Adipocyte (in vitro differentiated cells): ENCODE results near the gene NAA10.

Experiments used
- DNase-seq: peaks from one replicate; pipeline ENCODE4 v3.0.0-alpha.2; 2015; ENCODE audit warnings: low read depth
- H3K27me3 ChIP-seq: replicated peaks from 2 replicates; pipeline ENCODE4 v1.7.0; 2013; ENCODE audit warnings: mild to moderate bottlenecking, low read length, moderate library complexity; ENCODE audit not compliant: control insufficient read depth, insufficient read depth
- H3K36me3 ChIP-seq: 2 replicates; pipeline ENCODE4 v1.7.0; 2013; ENCODE audit warnings: low read length, mild to moderate bottlenecking, moderate library complexity; ENCODE audit not compliant: control insufficient read depth, insufficient read depth, severe bottlenecking
- H3K4me1 ChIP-seq: 2 replicates; pipeline ENCODE4 v1.7.0; 2013; ENCODE audit warnings: mild to moderate bottlenecking, low read length, moderate library complexity; ENCODE audit not compliant: control insufficient read depth, insufficient read depth
- H3K4me3 ChIP-seq: 2 replicates; pipeline ENCODE4 v1.7.0; 2013; ENCODE audit warnings: mild to moderate bottlenecking, low read length, moderate library complexity
- H3K9ac ChIP-seq: 2 replicates; pipeline ENCODE4 v1.7.0; 2013; ENCODE audit warnings: mild to moderate bottlenecking, low read length, moderate library complexity
- H3K9me3 ChIP-seq: 2 replicates; pipeline ENCODE4 v1.7.0; 2013; ENCODE audit warnings: mild to moderate bottlenecking, low read length, moderate library complexity; ENCODE audit not compliant: control insufficient read depth

The NAA10 gene

GRCh38 chrX:153954558-153955227 is 19.9 kb upstream of the NAA10 start:
- Histone ChIP-seq H3K4me3 (no peak overlapping the region), H3K36me3 (peaks cover 97% of the 10 kb centered on the region), H3K4me1 (no peaks in the 10 kb centered on the region), H3K9me3 (no peaks in the 10 kb centered on the region), H3K9ac (no peak overlapping the region), H3K27me3 (no peaks in the 10 kb centered on the region)
- DNase-seq: no peak

DNA sequence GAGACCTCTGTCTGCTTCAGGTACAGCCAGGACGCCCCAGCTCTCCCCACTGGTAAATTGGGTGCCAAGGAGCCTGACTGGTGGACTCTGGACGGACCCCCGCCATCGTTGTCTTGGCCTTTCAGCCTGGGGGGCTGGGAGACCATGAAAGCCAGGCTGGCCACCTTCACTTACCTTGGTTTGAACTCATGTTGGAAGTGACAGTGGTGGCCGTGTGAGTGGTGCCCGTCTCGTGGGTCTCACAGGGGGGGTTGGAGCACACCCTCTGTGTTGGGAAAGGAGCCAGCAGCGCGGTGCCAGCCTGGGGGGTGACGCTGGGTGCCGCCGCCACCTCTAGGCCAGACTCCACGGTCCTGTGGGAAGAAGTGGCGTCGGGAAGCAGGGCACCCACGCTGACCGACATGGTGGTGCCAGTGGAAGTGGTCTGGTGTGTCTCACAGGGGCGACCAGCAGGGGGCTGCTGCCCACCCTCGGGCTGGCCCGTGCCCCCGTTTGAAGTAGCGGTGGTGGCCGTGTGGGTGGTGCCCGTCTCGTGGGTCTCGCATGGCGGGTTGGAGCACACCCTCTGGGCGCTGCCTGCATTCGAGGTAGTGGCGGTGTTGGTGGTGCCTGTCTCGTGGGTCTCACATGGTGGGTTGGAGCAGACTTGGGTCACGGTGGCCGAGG is 19.2 kb upstream of the NAA10 start:
- no peaks in the 10 kb centered on the region for H3K4me1 ChIP-seq
- no peaks in the 10 kb centered on the region for H3K9me3 ChIP-seq
- H3K36me3 ChIP-seq: peaks cover 95% of the 10 kb centered on the region
- H3K4me3 ChIP-seq: no peak overlapping the region
- DNase-seq: no peak
- H3K9ac ChIP-seq: no peak overlapping the region
- no peaks in the 10 kb centered on the region for H3K27me3 ChIP-seq

GRCh38 chrX:153953342-153953830 is 18.5 kb upstream of the NAA10 start:
- H3K4me3 ChIP-seq: no peak overlapping the region

GRCh38 chrX:153952373-153953026 is 17.7 kb upstream of the NAA10 start:
- no peak for DNase-seq
- H3K9ac ChIP-seq: no peak overlapping the region
- H3K4me3 ChIP-seq: no peak overlapping the region
- no peaks in the 10 kb centered on the region for H3K4me1 ChIP-seq
- H3K9me3 ChIP-seq: no peaks in the 10 kb centered on the region
- H3K36me3 ChIP-seq: peaks cover 94% of the 10 kb centered on the region
- no peaks in the 10 kb centered on the region for H3K27me3 ChIP-seq

More at GRCh38 chrX:153953342-153953830, 18.5 kb upstream of the NAA10 start:
- H3K27me3 ChIP-seq: no peaks in the 10 kb centered on the region
- peak; percentile 74 for DNase-seq
- no peaks in the 10 kb centered on the region for H3K4me1 ChIP-seq
- H3K9me3 ChIP-seq: no peaks in the 10 kb centered on the region
- H3K9ac ChIP-seq: no peak overlapping the region
- peaks cover 95% of the 10 kb centered on the region for H3K36me3 ChIP-seq

DNA sequence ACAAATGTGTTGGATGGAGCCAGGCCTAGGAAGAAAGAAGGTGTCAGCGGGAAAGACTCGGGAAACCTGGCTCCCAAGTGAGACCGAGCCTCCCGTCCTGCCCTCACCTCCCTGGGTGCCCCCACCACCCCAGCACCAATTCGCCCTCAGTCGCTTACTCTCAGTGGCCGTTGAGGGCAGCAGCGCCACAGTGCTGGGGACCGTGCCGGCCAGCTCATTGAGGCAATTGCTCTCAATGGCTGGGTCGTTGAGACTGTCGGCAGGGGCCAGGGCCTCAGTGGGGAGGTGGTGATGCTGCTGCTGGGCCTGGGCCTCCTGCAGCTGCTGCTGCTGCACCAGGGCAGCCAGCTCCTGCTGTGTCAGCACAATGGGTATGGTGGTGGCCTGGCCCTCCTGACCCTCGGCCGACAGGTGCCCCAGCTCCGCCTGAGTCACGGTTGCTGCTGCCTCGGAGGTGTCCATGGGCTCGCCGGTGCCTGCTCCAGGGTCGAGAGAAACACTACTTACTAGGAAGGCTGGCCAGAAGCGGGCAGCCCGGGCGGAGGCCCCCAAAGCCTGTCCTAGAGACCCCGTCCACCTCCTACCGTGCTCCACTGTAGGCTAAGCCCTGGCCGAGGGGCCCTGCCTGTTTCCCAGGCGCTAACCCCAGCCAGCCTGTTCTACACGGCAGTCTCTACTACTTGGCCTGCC is 17.0 kb upstream of the NAA10 start:
- DNase-seq: no peak
- Histone ChIP-seq H3K4me1 (no peaks in the 10 kb centered on the region), H3K9ac (no peak overlapping the region), H3K4me3 (no peak overlapping the region), H3K36me3 (peaks cover 87% of the 10 kb centered on the region), H3K27me3 (no peaks in the 10 kb centered on the region), H3K9me3 (no peaks in the 10 kb centered on the region)

DNA sequence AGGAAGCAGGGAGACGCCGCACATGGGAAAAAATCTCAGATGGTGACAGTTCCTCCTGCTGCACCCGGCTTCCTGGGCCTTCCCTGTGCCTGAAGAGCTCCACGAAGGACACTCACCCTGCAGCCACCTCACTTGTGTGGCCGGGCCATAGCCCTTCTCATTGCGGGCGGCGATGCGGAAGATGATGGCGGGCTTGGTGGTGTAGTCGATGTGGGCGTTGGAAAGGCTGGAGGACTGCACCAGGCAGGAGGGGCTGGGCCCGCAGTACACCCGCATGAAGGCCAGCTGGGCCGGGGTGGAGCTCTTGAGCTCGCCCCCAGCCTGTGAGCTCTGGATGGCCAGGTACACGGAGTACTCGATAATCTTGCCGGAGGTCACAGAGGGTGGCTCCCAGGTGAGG is 15.3 kb upstream of the NAA10 start:
- H3K9me3 ChIP-seq: no peaks in the 10 kb centered on the region
- H3K4me1 ChIP-seq: no peaks in the 10 kb centered on the region
- peaks cover 70% of the 10 kb centered on the region for H3K36me3 ChIP-seq
- H3K9ac ChIP-seq: no peak overlapping the region
- no peaks in the 10 kb centered on the region for H3K27me3 ChIP-seq
- H3K4me3 ChIP-seq: no peak overlapping the region
- DNase-seq: no peak

- no peak for DNase-seq
- H3K36me3 ChIP-seq: peaks cover 60% of the 10 kb centered on the region
These were observed 14.3 kb upstream of the NAA10 start for GRCh38 chrX:153948847-153949805.

GRCh38 chrX:153948002-153948466 is 13.2 kb upstream of the NAA10 start:
- no peak overlapping the region for H3K9ac ChIP-seq
- H3K36me3 ChIP-seq: peaks cover 53% of the 10 kb centered on the region
- H3K27me3 ChIP-seq: peaks cover 8% of the 10 kb centered on the region
- DNase-seq: no peak
- no peak overlapping the region for H3K4me3 ChIP-seq
- H3K9me3 ChIP-seq: no peaks in the 10 kb centered on the region
- H3K4me1 ChIP-seq: no peaks in the 10 kb centered on the region

More at GRCh38 chrX:153948847-153949805, 14.3 kb upstream of the NAA10 start:
- H3K4me1 ChIP-seq: no peaks in the 10 kb centered on the region
- H3K4me3 ChIP-seq: no peak overlapping the region
- no peaks in the 10 kb centered on the region for H3K9me3 ChIP-seq
- peaks cover 2% of the 10 kb centered on the region for H3K27me3 ChIP-seq
- H3K9ac ChIP-seq: no peak overlapping the region

- Histone ChIP-seq H3K9ac (no peak overlapping the region), H3K9me3 (no peaks in the 10 kb centered on the region), H3K36me3 (peaks cover 44% of the 10 kb centered on the region), H3K4me3 (no peak overlapping the region), H3K4me1 (no peaks in the 10 kb centered on the region), H3K27me3 (peaks cover 8% of the 10 kb centered on the region)
- DNase-seq: peak; percentile 83
These were observed 12.4 kb upstream of the NAA10 start for GRCh38 chrX:153947009-153947769.
